Ishikawa (cell line): ENCODE data around the gene ZBTB21.

Experiments
- CEBPB ChIP-seq: IDR thresholded peaks from 2 replicates; pipeline ENCODE4 v1.6.1; 2012
- CREB1 ChIP-seq: IDR thresholded peaks from 2 replicates; pipeline ENCODE4 v1.6.1; 2012; ENCODE audit warnings: low read depth
- EGR1 ChIP-seq: IDR thresholded peaks from 2 replicates; pipeline ENCODE4 v1.6.1; 2012
- EP300 ChIP-seq: IDR thresholded peaks from 2 replicates; pipeline ENCODE4 v1.6.1; 2012; ENCODE audit warnings: borderline replicate concordance
- FOXM1 ChIP-seq: IDR thresholded peaks from 2 replicates; pipeline ENCODE4 v1.6.1; 2012; ENCODE audit warnings: low read depth, borderline replicate concordance
- NFIC ChIP-seq: IDR thresholded peaks from 2 replicates; pipeline ENCODE4 v1.6.1; 2012
- RAD21 ChIP-seq: IDR thresholded peaks from 2 replicates; pipeline ENCODE4 v1.6.1; 2012; ENCODE audit warnings: low read depth
- TAF1 ChIP-seq: IDR thresholded peaks from 2 replicates; pipeline ENCODE4 v1.6.1; 2012; ENCODE audit warnings: low read depth, mild to moderate bottlenecking
- TCF12 ChIP-seq: IDR thresholded peaks from 2 replicates; pipeline ENCODE4 v1.6.1; 2012; ENCODE audit warnings: low read depth
- TEAD4 ChIP-seq: IDR thresholded peaks from 2 replicates; pipeline ENCODE4 v1.6.1; 2012
- USF1 ChIP-seq: IDR thresholded peaks from 2 replicates; pipeline ENCODE4 v1.6.1; 2012
- YY1 ChIP-seq: IDR thresholded peaks from 2 replicates; pipeline ENCODE4 v1.6.1; 2012; ENCODE audit warnings: low read depth
- ZBTB7A ChIP-seq: IDR thresholded peaks from 2 replicates; pipeline ENCODE4 v1.6.1; 2012; ENCODE audit warnings: low read depth
- TF ChIP-seq, protein P1 (sequence below): IDR thresholded peaks from 2 replicates; pipeline ENCODE4 v1.6.1; 2012; ENCODE audit warnings: low read depth, mild to moderate bottlenecking
- TF ChIP-seq, protein P2 (sequence below): IDR thresholded peaks from 2 replicates; pipeline ENCODE4 v1.6.1; 2012

ZBTB21 gene

GRCh38 chr21:41975391-41976272 is 34.5 kb downstream of the ZBTB21 start:
- no peak for TF ChIP-seq RAD21
- TF ChIP-seq, protein P1, sequence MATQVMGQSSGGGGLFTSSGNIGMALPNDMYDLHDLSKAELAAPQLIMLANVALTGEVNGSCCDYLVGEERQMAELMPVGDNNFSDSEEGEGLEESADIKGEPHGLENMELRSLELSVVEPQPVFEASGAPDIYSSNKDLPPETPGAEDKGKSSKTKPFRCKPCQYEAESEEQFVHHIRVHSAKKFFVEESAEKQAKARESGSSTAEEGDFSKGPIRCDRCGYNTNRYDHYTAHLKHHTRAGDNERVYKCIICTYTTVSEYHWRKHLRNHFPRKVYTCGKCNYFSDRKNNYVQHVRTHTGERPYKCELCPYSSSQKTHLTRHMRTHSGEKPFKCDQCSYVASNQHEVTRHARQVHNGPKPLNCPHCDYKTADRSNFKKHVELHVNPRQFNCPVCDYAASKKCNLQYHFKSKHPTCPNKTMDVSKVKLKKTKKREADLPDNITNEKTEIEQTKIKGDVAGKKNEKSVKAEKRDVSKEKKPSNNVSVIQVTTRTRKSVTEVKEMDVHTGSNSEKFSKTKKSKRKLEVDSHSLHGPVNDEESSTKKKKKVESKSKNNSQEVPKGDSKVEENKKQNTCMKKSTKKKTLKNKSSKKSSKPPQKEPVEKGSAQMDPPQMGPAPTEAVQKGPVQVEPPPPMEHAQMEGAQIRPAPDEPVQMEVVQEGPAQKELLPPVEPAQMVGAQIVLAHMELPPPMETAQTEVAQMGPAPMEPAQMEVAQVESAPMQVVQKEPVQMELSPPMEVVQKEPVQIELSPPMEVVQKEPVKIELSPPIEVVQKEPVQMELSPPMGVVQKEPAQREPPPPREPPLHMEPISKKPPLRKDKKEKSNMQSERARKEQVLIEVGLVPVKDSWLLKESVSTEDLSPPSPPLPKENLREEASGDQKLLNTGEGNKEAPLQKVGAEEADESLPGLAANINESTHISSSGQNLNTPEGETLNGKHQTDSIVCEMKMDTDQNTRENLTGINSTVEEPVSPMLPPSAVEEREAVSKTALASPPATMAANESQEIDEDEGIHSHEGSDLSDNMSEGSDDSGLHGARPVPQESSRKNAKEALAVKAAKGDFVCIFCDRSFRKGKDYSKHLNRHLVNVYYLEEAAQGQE, result peak; percentile 83

- TF ChIP-seq YY1 (no peak), TEAD4 (no peak)
Measured at GRCh38 chr21:41974752-41975053, 35.5 kb downstream of the ZBTB21 start.

DNA sequence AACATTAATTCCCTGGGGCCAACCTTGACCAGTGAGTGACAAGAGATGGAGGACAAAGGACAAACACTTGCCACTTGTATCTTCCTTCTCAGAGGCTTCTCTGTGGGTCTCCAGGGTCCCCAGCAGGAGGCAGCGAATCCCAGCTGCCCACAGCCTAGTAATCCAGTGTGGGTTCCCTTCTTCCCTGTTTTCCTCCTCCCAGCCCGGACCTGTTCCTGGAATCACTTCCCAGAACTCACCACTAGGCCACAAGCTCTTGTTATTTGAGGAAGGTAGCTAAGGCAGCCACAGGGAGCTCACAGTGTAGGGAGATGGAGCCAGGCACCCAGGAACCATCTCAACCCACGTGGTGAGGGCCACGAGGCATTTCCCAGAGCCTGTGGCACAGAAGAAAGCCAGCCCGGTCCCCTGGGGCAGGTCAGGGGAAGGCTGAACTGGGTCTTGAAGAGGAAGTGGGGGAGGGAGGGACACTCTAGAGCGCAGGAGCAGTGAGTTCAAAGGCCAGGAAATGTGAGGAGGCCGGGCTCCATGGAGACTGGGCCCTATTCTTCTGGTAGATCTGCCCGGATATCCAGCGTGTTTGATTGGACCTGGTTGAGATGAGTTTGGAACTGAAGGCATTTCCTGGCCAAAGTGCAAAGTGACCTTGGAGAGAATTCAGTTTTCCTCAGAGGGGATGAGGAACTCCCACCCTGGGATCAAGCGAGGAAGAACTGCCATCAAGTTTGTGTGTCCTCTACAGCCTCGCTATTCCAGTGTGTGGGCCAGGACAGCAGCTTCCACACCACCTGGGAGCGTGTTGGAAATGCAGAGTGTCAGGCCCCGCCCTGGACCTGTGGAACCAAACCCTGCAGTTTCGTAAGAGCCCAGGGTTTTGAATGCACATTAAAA is 36.1 kb downstream of the ZBTB21 start:
- TF ChIP-seq CEBPB, result no peak
- no peak for TF ChIP-seq NFIC
- no peak for TF ChIP-seq EGR1
- TF ChIP-seq, protein P1, result no peak
- no peak for TF ChIP-seq ZBTB7A
- no peak for TF ChIP-seq YY1
- no peak for TF ChIP-seq TEAD4
- no peak for TF ChIP-seq RAD21
- TF ChIP-seq TAF1, result no peak
- TF ChIP-seq, protein P2, sequence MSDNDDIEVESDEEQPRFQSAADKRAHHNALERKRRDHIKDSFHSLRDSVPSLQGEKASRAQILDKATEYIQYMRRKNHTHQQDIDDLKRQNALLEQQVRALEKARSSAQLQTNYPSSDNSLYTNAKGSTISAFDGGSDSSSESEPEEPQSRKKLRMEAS, result no peak

DNA sequence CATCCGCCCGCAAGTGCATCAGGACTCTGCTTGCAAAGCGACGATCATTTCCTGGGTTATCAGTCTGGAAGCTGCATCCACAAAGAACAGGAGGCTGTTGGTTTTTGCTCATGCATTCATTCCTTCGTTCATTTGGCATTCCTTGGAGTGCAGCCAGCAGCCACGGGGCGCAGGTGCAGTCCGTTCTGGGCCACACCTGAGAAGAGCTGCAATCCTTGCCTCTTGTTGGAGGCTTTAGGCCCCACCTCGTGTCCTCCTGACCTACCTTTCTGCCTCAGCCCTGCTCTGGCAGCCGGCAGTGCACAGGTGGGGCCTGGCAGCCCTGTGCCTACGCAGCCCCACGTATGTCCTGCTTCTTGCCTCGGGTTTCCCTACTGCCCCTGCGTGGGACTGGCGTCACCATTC is 36.7 kb downstream of the ZBTB21 start:
- no peak for TF ChIP-seq TAF1
- TF ChIP-seq TCF12, result no peak
- no peak for TF ChIP-seq TEAD4
- TF ChIP-seq CEBPB, result no peak
- no peak for TF ChIP-seq RAD21
- no peak for TF ChIP-seq NFIC
- TF ChIP-seq YY1, result no peak
- TF ChIP-seq, protein P2, result no peak
- TF ChIP-seq EGR1, result no peak
- TF ChIP-seq ZBTB7A, result no peak
- TF ChIP-seq CREB1, result no peak
- TF ChIP-seq USF1, result no peak
- TF ChIP-seq FOXM1, result no peak
- no peak for TF ChIP-seq EP300
- TF ChIP-seq, protein P1, result no peak
